ENCODE results near the gene GJA4. TPM values are rescaled to one million over a fixed set of nuclear protein-coding genes. Genes with fewer than 3 reads are reported as not detected.

GJA4 gene
- total RNA-seq, 1 experiment from 2014 or later, result not detected

GRCh38 chr1:34827341-34827941 lies 34.6 kb downstream of the GJA4 start:
- Histone ChIP-seq H3K4me3 (ENCODE audit: low read length) (no peak overlapping the region), H3K9me2 (replicated peaks; ENCODE audit: insufficient read depth, low read length) (no peaks in the 10 kb centered on the region)

GRCh38 chr1:34828611-34829010 lies 35.8 kb downstream of the GJA4 start:
- Histone ChIP-seq H3K9me3 (ENCODE audit: low read length) (no peaks in the 10 kb centered on the region), H3K79me2 (ENCODE audit: low read length) (no peaks in the 10 kb centered on the region), H3K4me1 (ENCODE audit: low read length) (peaks cover 5% of the 10 kb centered on the region; the same call in 1 of the 2 replicates), H3K9me2 (replicated peaks; ENCODE audit: insufficient read depth, low read length) (no peaks in the 10 kb centered on the region), H3K27me3 (ENCODE audit: low read length) (no peaks in the 10 kb centered on the region), H2AFZ (ENCODE audit: low read length) (no peak overlapping the region), H3K36me3 (ENCODE audit: insufficient read depth, low read length) (no peaks in the 10 kb centered on the region), H4K20me1 (ENCODE audit: insufficient read depth, low read depth, low read length) (no peaks in the 10 kb centered on the region; the same call in 1 of the 2 replicates), H3K9ac (ENCODE audit: low read length) (no peak overlapping the region), H3K27ac (ENCODE audit: low read length) (no peak overlapping the region), H3K4me2 (ENCODE audit: low read depth, low read length, poor library complexity, severe bottlenecking) (no peak overlapping the region), H3K4me3 (ENCODE audit: low read length) (no peak overlapping the region)
- no peak for DNase-seq

More at GRCh38 chr1:34827341-34827941, 34.6 kb downstream of the GJA4 start:
- no peaks in the 10 kb centered on the region for H3K79me2 ChIP-seq (ENCODE audit: low read length)
- H3K9ac ChIP-seq (ENCODE audit: low read length), result no peak overlapping the region
- DNase-seq, result no peak
- H3K27ac ChIP-seq (ENCODE audit: low read length), result no peak overlapping the region
- no peak overlapping the region for H2AFZ ChIP-seq (ENCODE audit: low read length)
- H3K9me3 ChIP-seq (ENCODE audit: low read length), result no peaks in the 10 kb centered on the region
- no peaks in the 10 kb centered on the region; the same call in 1 of the 2 replicates for H4K20me1 ChIP-seq (ENCODE audit: insufficient read depth, low read depth, low read length)
- no peak overlapping the region for H3K4me2 ChIP-seq (ENCODE audit: low read depth, low read length, poor library complexity, severe bottlenecking)
- H3K36me3 ChIP-seq (ENCODE audit: insufficient read depth, low read length), result no peaks in the 10 kb centered on the region
- peaks cover 5% of the 10 kb centered on the region; the same call in 1 of the 2 replicates for H3K4me1 ChIP-seq (ENCODE audit: low read length)
- H3K27me3 ChIP-seq (ENCODE audit: low read length), result no peaks in the 10 kb centered on the region

- H3K4me3 ChIP-seq (ENCODE audit: low read length), result no peak overlapping the region
- H3K27me3 ChIP-seq (ENCODE audit: low read length), result no peaks in the 10 kb centered on the region
- peaks cover 5% of the 10 kb centered on the region; the same call in 1 of the 2 replicates for H3K4me1 ChIP-seq (ENCODE audit: low read length)
- H3K27ac ChIP-seq (ENCODE audit: low read length), result no peak overlapping the region
- no peaks in the 10 kb centered on the region for H3K79me2 ChIP-seq (ENCODE audit: low read length)
- no peaks in the 10 kb centered on the region for H3K9me2 ChIP-seq (replicated peaks; ENCODE audit: insufficient read depth, low read length)
- no peak overlapping the region for H3K4me2 ChIP-seq (ENCODE audit: low read depth, low read length, poor library complexity, severe bottlenecking)
- no peak for DNase-seq
- no peaks in the 10 kb centered on the region for H3K36me3 ChIP-seq (ENCODE audit: insufficient read depth, low read length)
- H2AFZ ChIP-seq (ENCODE audit: low read length), result no peak overlapping the region
- H4K20me1 ChIP-seq (ENCODE audit: insufficient read depth, low read depth, low read length), result no peaks in the 10 kb centered on the region; the same call in 1 of the 2 replicates
- no peaks in the 10 kb centered on the region for H3K9me3 ChIP-seq (ENCODE audit: low read length)
- no peak overlapping the region for H3K9ac ChIP-seq (ENCODE audit: low read length)
These were observed 36.5 kb downstream of the GJA4 start for GRCh38 chr1:34829250-34829649.

GRCh38 chr1:34831721-34832246 lies 39.0 kb downstream of the GJA4 start:
- no peak for DNase-seq
- Histone ChIP-seq H4K20me1 (ENCODE audit: insufficient read depth, low read depth, low read length) (no peaks in the 10 kb centered on the region; the same call in 1 of the 2 replicates), H3K9me3 (ENCODE audit: low read length) (no peaks in the 10 kb centered on the region), H3K79me2 (ENCODE audit: low read length) (no peaks in the 10 kb centered on the region), H3K36me3 (ENCODE audit: insufficient read depth, low read length) (no peaks in the 10 kb centered on the region), H3K4me1 (ENCODE audit: low read length) (peaks cover 5% of the 10 kb centered on the region; the same call in 1 of the 2 replicates), H3K27ac (ENCODE audit: low read length) (no peak overlapping the region), H3K27me3 (ENCODE audit: low read length) (no peaks in the 10 kb centered on the region), H3K9ac (ENCODE audit: low read length) (no peak overlapping the region), H2AFZ (ENCODE audit: low read length) (no peak overlapping the region), H3K4me2 (ENCODE audit: low read depth, low read length, poor library complexity, severe bottlenecking) (no peak overlapping the region), H3K4me3 (ENCODE audit: low read length) (no peak overlapping the region), H3K9me2 (replicated peaks; ENCODE audit: insufficient read depth, low read length) (no peaks in the 10 kb centered on the region)

GRCh38 chr1:34833711-34834110 lies 40.9 kb downstream of the GJA4 start:
- no peaks in the 10 kb centered on the region for H3K36me3 ChIP-seq (ENCODE audit: insufficient read depth, low read length)
- no peaks in the 10 kb centered on the region for H3K79me2 ChIP-seq (ENCODE audit: low read length)
- no peaks in the 10 kb centered on the region for H3K27me3 ChIP-seq (ENCODE audit: low read length)
- no peak overlapping the region for H2AFZ ChIP-seq (ENCODE audit: low read length)
- peaks cover 5% of the 10 kb centered on the region; the same call in 1 of the 2 replicates for H3K4me1 ChIP-seq (ENCODE audit: low read length)
- no peaks in the 10 kb centered on the region for H3K9me3 ChIP-seq (ENCODE audit: low read length)
- H3K9ac ChIP-seq (ENCODE audit: low read length), result no peak overlapping the region
- no peak overlapping the region for H3K4me3 ChIP-seq (ENCODE audit: low read length)
- no peaks in the 10 kb centered on the region for H3K9me2 ChIP-seq (replicated peaks; ENCODE audit: insufficient read depth, low read length)
- DNase-seq, result no peak
- H3K27ac ChIP-seq (ENCODE audit: low read length), result no peak overlapping the region
- H3K4me2 ChIP-seq (ENCODE audit: low read depth, low read length, poor library complexity, severe bottlenecking), result no peak overlapping the region
- no peaks in the 10 kb centered on the region for H4K20me1 ChIP-seq (ENCODE audit: insufficient read depth, low read depth, low read length)

- Histone ChIP-seq H3K9me3 (ENCODE audit: low read length) (no peaks in the 10 kb centered on the region), H2AFZ (ENCODE audit: low read length) (no peak overlapping the region), H4K20me1 (ENCODE audit: insufficient read depth, low read depth, low read length) (0 out of 2 replicates have a peak, but pooled peaks cover 3% of the 10 kb centered on the region), H3K79me2 (ENCODE audit: low read length) (no peaks in the 10 kb centered on the region), H3K36me3 (ENCODE audit: insufficient read depth, low read length) (no peaks in the 10 kb centered on the region), H3K4me1 (ENCODE audit: low read length) (no peaks in the 10 kb centered on the region), H3K9ac (ENCODE audit: low read length) (no peak overlapping the region), H3K9me2 (replicated peaks; ENCODE audit: insufficient read depth, low read length) (no peaks in the 10 kb centered on the region), H3K27ac (ENCODE audit: low read length) (no peak overlapping the region), H3K27me3 (ENCODE audit: low read length) (no peaks in the 10 kb centered on the region), H3K4me2 (ENCODE audit: low read depth, low read length, poor library complexity, severe bottlenecking) (no peak overlapping the region), H3K4me3 (ENCODE audit: low read length) (no peak overlapping the region)
- DNase-seq, result no peak
These were observed 46.9 kb downstream of the GJA4 start for GRCh38 chr1:34839526-34840305.

GRCh38 chr1:34840426-34840825 lies 47.6 kb downstream of the GJA4 start:
- no peaks in the 10 kb centered on the region for H3K79me2 ChIP-seq (ENCODE audit: low read length)
- no peak for DNase-seq

GRCh38 chr1:34842073-34842472 lies 49.3 kb downstream of the GJA4 start:
- Histone ChIP-seq H3K9me3 (ENCODE audit: low read length) (no peaks in the 10 kb centered on the region), H4K20me1 (ENCODE audit: insufficient read depth, low read depth, low read length) (peaks cover 8% of the 10 kb centered on the region; the same call in 1 of the 2 replicates)

More at GRCh38 chr1:34840426-34840825, 47.6 kb downstream of the GJA4 start:
- Histone ChIP-seq H3K4me3 (ENCODE audit: low read length) (no peak overlapping the region), H3K27ac (ENCODE audit: low read length) (no peak overlapping the region), H3K4me1 (ENCODE audit: low read length) (no peaks in the 10 kb centered on the region), H3K9me3 (ENCODE audit: low read length) (no peaks in the 10 kb centered on the region), H2AFZ (ENCODE audit: low read length) (no peak overlapping the region), H3K36me3 (ENCODE audit: insufficient read depth, low read length) (no peaks in the 10 kb centered on the region), H4K20me1 (ENCODE audit: insufficient read depth, low read depth, low read length) (0 out of 2 replicates have a peak, but pooled peaks cover 3% of the 10 kb centered on the region), H3K27me3 (ENCODE audit: low read length) (no peaks in the 10 kb centered on the region), H3K4me2 (ENCODE audit: low read depth, low read length, poor library complexity, severe bottlenecking) (no peak overlapping the region), H3K9ac (ENCODE audit: low read length) (no peak overlapping the region), H3K9me2 (replicated peaks; ENCODE audit: insufficient read depth, low read length) (no peaks in the 10 kb centered on the region)

More at GRCh38 chr1:34842073-34842472, 49.3 kb downstream of the GJA4 start:
- no peak overlapping the region for H3K4me3 ChIP-seq (ENCODE audit: low read length)
- no peak overlapping the region for H3K27ac ChIP-seq (ENCODE audit: low read length)
- H3K9me2 ChIP-seq (replicated peaks; ENCODE audit: insufficient read depth, low read length), result no peaks in the 10 kb centered on the region
- no peaks in the 10 kb centered on the region for H3K4me1 ChIP-seq (ENCODE audit: low read length)
- no peaks in the 10 kb centered on the region for H3K79me2 ChIP-seq (ENCODE audit: low read length)
- no peak overlapping the region for H2AFZ ChIP-seq (ENCODE audit: low read length)
- no peaks in the 10 kb centered on the region for H3K36me3 ChIP-seq (ENCODE audit: insufficient read depth, low read length)
- H3K9ac ChIP-seq (ENCODE audit: low read length), result no peak overlapping the region
- DNase-seq, result no peak
- no peaks in the 10 kb centered on the region for H3K27me3 ChIP-seq (ENCODE audit: low read length)
- no peak overlapping the region for H3K4me2 ChIP-seq (ENCODE audit: low read depth, low read length, poor library complexity, severe bottlenecking)
